HG03064 (cell line): ENCODE measurements around the gene NPHP4.

Experiments used
- ATAC-seq: cut with Tn5 transposase; IDR thresholded peaks from one replicate; pipeline ENCODE4 v1.9.1; 2021; ENCODE audit warnings: low read depth; ENCODE audit not compliant: unreplicated experiment

NPHP4 gene

GRCh38 chr1:5820026-5820421 lies 172.2 kb downstream of the NPHP4 start:
- no peak for ATAC-seq

GRCh38 chr1:5819391-5820025 lies 172.7 kb downstream of the NPHP4 start:
- no peak for ATAC-seq

GRCh38 chr1:5818755-5819154 lies 173.5 kb downstream of the NPHP4 start:
- ATAC-seq = no peak

GRCh38 chr1:5815716-5816115 lies 176.5 kb downstream of the NPHP4 start:
- ATAC-seq = no peak

GRCh38 chr1:5815211-5815610 lies 177.0 kb downstream of the NPHP4 start:
- no peak for ATAC-seq

GRCh38 chr1:5814046-5814619 lies 178.1 kb downstream of the NPHP4 start:
- no peak for ATAC-seq

GRCh38 chr1:5813480-5813879 lies 178.7 kb downstream of the NPHP4 start:
- ATAC-seq = no peak
